GM23338 (cell line): ENCODE measurements around the gene LCE2C. TPM values are rescaled to one million over a fixed set of nuclear protein-coding genes. Genes with fewer than 3 reads are reported as not detected.

Experiments used
- ATAC-seq: fragments of 200-7000 bp; cut with Tn5 transposase; 3 replicates; pipeline ENCODE4 v1.9.1; 2020
- DNase-seq: peaks from one replicate; pipeline ENCODE4 v3.0.0-alpha.2; 2015; ENCODE audit warnings: low spot score
- H2AFZ ChIP-seq: fragments of 200-600 bp; sonication (generic); 2 replicates; pipeline ENCODE4 v1.8.0; 2016; ENCODE audit warnings: antibody characterized with exemption, mild to moderate bottlenecking, moderate library complexity
- H3F3A ChIP-seq: fragments of 200-600 bp; sonication (generic); replicated peaks from 2 replicates; pipeline ENCODE4 v1.8.0; 2017; ENCODE audit warnings: antibody characterized with exemption, mixed run types, low read depth
- H3K27ac ChIP-seq: fragments of 200-600 bp; sonication (generic); 2 replicates; pipeline ENCODE4 v1.6.1; 2016; ENCODE audit warnings: low read depth
- H3K27me3 ChIP-seq: fragments of 200-600 bp; sonication (generic); 2 replicates; pipeline ENCODE4 v1.8.0; 2016; ENCODE audit warnings: mild to moderate bottlenecking, mixed run types, moderate library complexity; ENCODE audit not compliant: insufficient read depth
- H3K36me3 ChIP-seq: fragments of 200-600 bp; sonication (generic); 2 replicates; pipeline ENCODE4 v1.8.0; 2016; ENCODE audit warnings: mild to moderate bottlenecking; ENCODE audit not compliant: insufficient read depth
- H3K4me1 ChIP-seq: fragments of 200-600 bp; sonication (generic); 2 replicates; pipeline ENCODE4 v1.8.0; 2016; ENCODE audit warnings: mild to moderate bottlenecking, moderate library complexity; ENCODE audit not compliant: insufficient read depth
- H3K4me2 ChIP-seq: fragments of 200-600 bp; sonication (generic); 2 replicates; pipeline ENCODE4 v1.7.1; 2017; ENCODE audit warnings: mixed run types
- H3K4me3 ChIP-seq: fragments of 200-600 bp; sonication (generic); 2 replicates; pipeline ENCODE4 v1.6.1; 2016; ENCODE audit warnings: mixed run types
- H3K79me2 ChIP-seq: fragments of 200-600 bp; sonication (generic); replicated peaks from 2 replicates; pipeline ENCODE4 v1.8.0; 2017; ENCODE audit warnings: mild to moderate bottlenecking; ENCODE audit not compliant: insufficient read depth
- H3K9me2 ChIP-seq: fragments of 200-600 bp; sonication (generic); 2 replicates; pipeline ENCODE4 v1.8.0; 2017; ENCODE audit not compliant: insufficient read depth
- H4K20me1 ChIP-seq: fragments of 200-600 bp; sonication (generic); replicated peaks from 2 replicates; pipeline ENCODE4 v1.8.0; 2017; ENCODE audit warnings: mild to moderate bottlenecking; ENCODE audit not compliant: insufficient read depth
- H3K27ac Mint-ChIP-seq: 2 replicates; pipeline ENCODE4 v1.8.0; 2020; ENCODE audit warnings: inconsistent platforms, mild to moderate bottlenecking, moderate library complexity, mixed read lengths
- H3K27me3 Mint-ChIP-seq: 3 replicates; pipeline ENCODE4 v1.8.0; 2022; ENCODE audit warnings: low read depth, mild to moderate bottlenecking, moderate library complexity, mixed read lengths, inconsistent platforms; ENCODE audit not compliant: insufficient read depth, poor library complexity
- H3K36me3 Mint-ChIP-seq: 3 replicates; pipeline ENCODE4 v1.8.0; 2021; ENCODE audit warnings: low read depth, mild to moderate bottlenecking, inconsistent platforms, moderate library complexity, mixed read lengths
- H3K4me1 Mint-ChIP-seq: 3 replicates; pipeline ENCODE4 v1.8.0; 2020; ENCODE audit warnings: mild to moderate bottlenecking, inconsistent platforms, mixed read lengths
- H3K4me3 Mint-ChIP-seq: 3 replicates; pipeline ENCODE4 v1.8.0; 2021; ENCODE audit warnings: moderate library complexity, mild to moderate bottlenecking, inconsistent platforms, mixed read lengths
- H3K9me3 Mint-ChIP-seq: 3 replicates; pipeline ENCODE4 v1.8.0; 2020; ENCODE audit warnings: moderate library complexity, mild to moderate bottlenecking, inconsistent platforms, mixed read lengths
- CREB1 ChIP-seq: fragments of 250-450 bp; sonication (Bioruptor Pico); IDR thresholded peaks from 2 replicates; pipeline ENCODE4 v1.5.0; 2020; ENCODE audit warnings: low read depth, mild to moderate bottlenecking, moderate library complexity
- EZH2 ChIP-seq: fragments of 200-600 bp; sonication (generic); IDR thresholded peaks from one replicate; pipeline ENCODE4 v1.8.0; 2017; ENCODE audit warnings: antibody characterized with exemption, mild to moderate bottlenecking, low read depth; ENCODE audit not compliant: unreplicated experiment
- EZH2phosphoT487 ChIP-seq: fragments of 200-600 bp; sonication (generic); IDR thresholded peaks from one replicate; pipeline ENCODE4 v1.8.1; 2018; ENCODE audit warnings: antibody characterized with exemption; ENCODE audit not compliant: unreplicated experiment
- NANOG ChIP-seq: IDR thresholded peaks from 2 replicates; pipeline ENCODE4 v1.6.1; 2016; ENCODE audit warnings: antibody characterized with exemption, borderline replicate concordance
- POLR2AphosphoS5 ChIP-seq: IDR thresholded peaks from 2 replicates; pipeline ENCODE4 v1.6.1; 2016; ENCODE audit warnings: antibody characterized with exemption, low read depth
- STAT1 ChIP-seq: IDR thresholded peaks from one replicate; pipeline ENCODE4 v1.6.1; 2016; ENCODE audit warnings: antibody characterized with exemption; ENCODE audit not compliant: unreplicated experiment
- ZNF462 ChIP-seq: fragments of 250-450 bp; sonication (Bioruptor Pico); IDR thresholded peaks from 2 replicates; pipeline ENCODE4 v1.5.0; 2020; ENCODE audit warnings: mild to moderate bottlenecking, moderate library complexity
- polyA plus RNA-seq: library from polyadenylated mRNA; unstranded; fragments of >200 nt; fragmentation: Nextera tagmentation; extraction: Ambion mirVana; gene quantifications from 2 replicates; pipeline ENCODE4 v1.2.1, GENCODE V29; 2016
- total RNA-seq: library from RNA; depleted of rRNA; stranded (reverse); fragments of >200 nt; shearing (Covaris generic); gene quantifications from 2 replicates; pipeline ENCODE4 v1.2.3, GENCODE V29; 2014
- TF ChIP-seq, protein P1 (sequence below): IDR thresholded peaks from 2 replicates; pipeline ENCODE4 v1.6.1; 2016; ENCODE audit warnings: antibody characterized with exemption

LCE2C gene
- total and polyA plus RNA-seq, 2 experiments from 2014 or later = not detected

DNA sequence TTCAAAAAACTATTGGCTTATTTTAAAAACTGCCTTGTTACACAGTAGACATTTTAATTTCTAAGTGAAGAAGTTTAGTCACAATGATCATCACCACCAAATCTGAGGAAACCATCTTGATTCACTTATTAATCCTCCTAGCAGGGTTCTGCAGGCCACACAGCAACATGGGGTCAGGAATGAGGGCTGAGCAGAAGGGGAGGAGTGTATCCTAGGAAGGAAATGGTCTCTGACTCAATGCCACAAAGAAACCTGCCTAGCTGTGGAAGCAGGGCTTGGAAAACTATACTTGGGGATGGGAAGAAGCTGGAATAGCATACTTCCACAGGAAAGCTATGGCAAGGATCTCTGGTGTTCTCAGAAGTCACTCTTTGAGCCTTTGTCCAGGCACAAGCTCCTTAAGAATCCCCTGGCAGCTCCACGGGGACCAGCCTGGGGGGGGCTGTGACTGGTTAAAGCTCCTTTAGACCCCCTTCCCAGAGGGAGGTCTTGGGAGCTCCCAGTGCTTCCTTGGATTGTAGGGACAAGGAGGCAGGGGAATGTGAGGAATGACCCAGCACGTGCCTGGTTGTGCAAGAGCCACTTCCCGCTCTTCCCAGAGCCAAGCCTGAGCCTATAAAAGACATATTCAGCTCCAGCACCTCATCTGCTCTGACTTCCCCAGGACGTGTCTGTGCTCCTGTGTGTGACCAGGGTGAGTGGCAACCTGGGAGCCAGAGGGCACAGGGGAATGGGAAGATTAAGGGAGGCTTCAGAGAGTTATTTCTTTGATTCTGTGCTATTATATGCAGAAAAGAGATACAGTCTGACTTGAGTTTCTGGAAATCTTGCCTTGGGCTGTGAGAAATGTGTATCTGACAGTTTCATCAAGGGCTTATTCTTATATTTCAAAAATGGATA, 22.9 kb downstream of the LCE2C start, which contains the start of gene LCE2A (continued):
- TF ChIP-seq ZNF462 (CRISPR knock-in tag) (no peak), NANOG (no peak), CREB1 (CRISPR knock-in tag) (no peak), EZH2 (no peak)

GRCh38 chr1:152699746-152700145, 24.7 kb downstream of the LCE2C start:
- ATAC-seq (no peak), DNase-seq (no peak)
- H3K4me3 ChIP-seq = no peak overlapping the region
- Mint-ChIP-seq H3K27me3 (peaks cover 2% of the 10 kb centered on the region), H3K4me3 (no peak overlapping the region), H3K36me3 (no peaks in the 10 kb centered on the region), H3K27ac (no peak overlapping the region), H3K9me3 (peaks cover 3% of the 10 kb centered on the region; the same call in 2 of the 3 replicates), H3K4me1 (no peaks in the 10 kb centered on the region)
- no peak overlapping the region for H3K27ac ChIP-seq
- no peaks in the 10 kb centered on the region for H3K4me1 ChIP-seq
- no peaks in the 10 kb centered on the region for H3F3A ChIP-seq
- H3K27me3 ChIP-seq = no peaks in the 10 kb centered on the region
- no peak overlapping the region for H2AFZ ChIP-seq
- H4K20me1 ChIP-seq = no peaks in the 10 kb centered on the region
- H3K9me2 ChIP-seq = 0 out of 2 replicates have a peak, but pooled peaks cover 6% of the 10 kb centered on the region
- no peaks in the 10 kb centered on the region for H3K36me3 ChIP-seq
- H3K4me2 ChIP-seq = no peak overlapping the region
- no peaks in the 10 kb centered on the region for H3K79me2 ChIP-seq
- TF ChIP-seq NANOG (no peak), EZH2phosphoT487 (no peak), EZH2 (no peak), STAT1 (no peak), POLR2AphosphoS5 (no peak)
- TF ChIP-seq, protein P1, sequence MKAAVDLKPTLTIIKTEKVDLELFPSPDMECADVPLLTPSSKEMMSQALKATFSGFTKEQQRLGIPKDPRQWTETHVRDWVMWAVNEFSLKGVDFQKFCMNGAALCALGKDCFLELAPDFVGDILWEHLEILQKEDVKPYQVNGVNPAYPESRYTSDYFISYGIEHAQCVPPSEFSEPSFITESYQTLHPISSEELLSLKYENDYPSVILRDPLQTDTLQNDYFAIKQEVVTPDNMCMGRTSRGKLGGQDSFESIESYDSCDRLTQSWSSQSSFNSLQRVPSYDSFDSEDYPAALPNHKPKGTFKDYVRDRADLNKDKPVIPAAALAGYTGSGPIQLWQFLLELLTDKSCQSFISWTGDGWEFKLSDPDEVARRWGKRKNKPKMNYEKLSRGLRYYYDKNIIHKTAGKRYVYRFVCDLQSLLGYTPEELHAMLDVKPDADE = no peak
